DND-41 (cell line): ENCODE results near the gene ZSWIM5.

ENCODE experiments used
- ATAC-seq: fragments of 200-7000 bp; cut with Tn5 transposase; 3 replicates; pipeline ENCODE4 v1.9.1; 2021; ENCODE audit warnings: low read depth; ENCODE audit not compliant: insufficient read depth
- DNase-seq: peaks from one replicate; pipeline ENCODE4 v3.0.0-alpha.2; 2020
- H2AFZ ChIP-seq: 2 replicates; pipeline ENCODE4 v1.6.0; 2012; ENCODE audit warnings: low read depth, low read length
- H3K27ac ChIP-seq: 2 replicates; pipeline ENCODE4 v1.5.1; 2012; ENCODE audit warnings: low read length, inconsistent platforms
- H3K27me3 ChIP-seq: fragments of 200-600 bp; sonication (generic); 2 replicates; pipeline ENCODE4 v1.6.0; 2012; ENCODE audit warnings: low read length, mild to moderate bottlenecking, inconsistent platforms; ENCODE audit not compliant: insufficient read depth, poor library complexity
- H3K36me3 ChIP-seq: 2 replicates; pipeline ENCODE4 v1.5.1; 2012; ENCODE audit warnings: low read length, inconsistent platforms; ENCODE audit not compliant: insufficient read depth
- H3K4me1 ChIP-seq: 2 replicates; pipeline ENCODE4 v1.5.1; 2012; ENCODE audit warnings: mild to moderate bottlenecking, low read length; ENCODE audit not compliant: insufficient read depth
- H3K4me2 ChIP-seq: 2 replicates; pipeline ENCODE4 v1.6.0; 2012; ENCODE audit warnings: mild to moderate bottlenecking, moderate library complexity, low read length, inconsistent platforms; ENCODE audit not compliant: insufficient read depth
- H3K4me3 ChIP-seq, 2 experiments: fragments of 200-600 bp in 1 of 2; shearing (Covaris generic) in 1 of 2; 2 replicates each; pipeline ENCODE4 v1.5.1; 2012 to 2016; ENCODE audit warnings: inconsistent platforms in 2 of 2, low read length in 2 of 2, mild to moderate bottlenecking in 2 of 2, low read depth in 1 of 2, moderate library complexity in 1 of 2
- H3K79me2 ChIP-seq: 2 replicates; pipeline ENCODE4 v1.6.0; 2012; ENCODE audit warnings: low read length, inconsistent platforms; ENCODE audit not compliant: insufficient read depth
- H3K9ac ChIP-seq: 2 replicates; pipeline ENCODE4 v1.6.0; 2012; ENCODE audit warnings: low read depth, mild to moderate bottlenecking, inconsistent platforms, low read length, moderate library complexity
- H3K9me3 ChIP-seq: 2 replicates; pipeline ENCODE4 v1.5.1; 2012; ENCODE audit warnings: low read length, moderate library complexity, mild to moderate bottlenecking, inconsistent platforms; ENCODE audit not compliant: insufficient read depth, severe bottlenecking
- H4K20me1 ChIP-seq: 2 replicates; pipeline ENCODE4 v1.6.0; 2012; ENCODE audit warnings: low read length; ENCODE audit not compliant: insufficient read depth
- CTCF ChIP-seq: IDR thresholded peaks from 2 replicates; pipeline ENCODE4 v1.5.1; 2012; ENCODE audit warnings: borderline replicate concordance, low read length, moderate library complexity, mild to moderate bottlenecking; ENCODE audit not compliant: poor library complexity, severe bottlenecking; ENCODE audit errors: extremely low read depth
- EZH2 ChIP-seq: IDR thresholded peaks from 3 replicates; pipeline ENCODE4 v1.6.1; 2012; ENCODE audit warnings: borderline replicate concordance, low read depth, mild to moderate bottlenecking, moderate library complexity, low read length, inconsistent platforms; ENCODE audit not compliant: severe bottlenecking

The ZSWIM5 gene

DNA sequence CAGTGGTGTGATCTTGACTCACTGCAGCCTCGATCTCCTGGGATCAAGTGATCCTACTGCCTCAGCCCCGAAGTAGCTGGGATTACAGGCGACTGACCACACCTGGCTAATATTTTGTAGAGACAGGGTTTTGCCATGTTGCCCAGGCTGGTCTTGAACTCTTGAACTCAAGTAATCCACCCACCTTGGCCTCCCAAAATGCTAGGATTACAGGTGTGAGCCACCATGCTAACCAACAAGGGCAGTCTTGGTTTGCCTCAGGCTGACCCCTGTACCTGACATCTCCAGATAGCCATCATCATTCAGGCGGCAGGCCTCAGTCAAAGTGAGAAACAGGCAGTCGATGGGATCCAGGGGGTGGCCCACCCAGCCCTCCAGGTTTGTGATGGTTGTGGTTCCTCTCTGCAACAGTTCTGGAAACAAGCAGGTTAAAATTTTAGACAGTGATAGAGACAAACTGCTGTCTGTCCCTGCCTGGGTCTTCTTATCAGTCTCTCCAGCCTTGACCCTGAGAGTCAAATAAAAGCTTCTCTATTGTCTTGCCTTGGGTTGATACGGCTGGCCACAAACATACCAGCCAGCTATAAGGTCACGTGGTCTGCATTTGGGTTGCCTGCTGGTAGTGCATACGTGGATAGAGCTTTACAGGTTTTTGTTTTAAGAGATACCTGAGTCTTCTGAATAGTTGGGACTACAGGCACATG, 167.6 kb downstream of the ZSWIM5 start:
- Histone ChIP-seq H3K9me3 (no peaks in the 10 kb centered on the region), H3K79me2 (no peaks in the 10 kb centered on the region), H3K4me1 (no peaks in the 10 kb centered on the region), H3K4me3 (no peak overlapping the region), H3K36me3 (no peaks in the 10 kb centered on the region), H2AFZ (no peak overlapping the region), H3K4me2 (no peak overlapping the region), H3K27me3 (no peaks in the 10 kb centered on the region), H3K27ac (no peak overlapping the region), H4K20me1 (no peaks in the 10 kb centered on the region), H3K9ac (no peak overlapping the region)
- DNase-seq (no peak), ATAC-seq (no peak)
- TF ChIP-seq CTCF (no peak), EZH2 (no peak)

DNA sequence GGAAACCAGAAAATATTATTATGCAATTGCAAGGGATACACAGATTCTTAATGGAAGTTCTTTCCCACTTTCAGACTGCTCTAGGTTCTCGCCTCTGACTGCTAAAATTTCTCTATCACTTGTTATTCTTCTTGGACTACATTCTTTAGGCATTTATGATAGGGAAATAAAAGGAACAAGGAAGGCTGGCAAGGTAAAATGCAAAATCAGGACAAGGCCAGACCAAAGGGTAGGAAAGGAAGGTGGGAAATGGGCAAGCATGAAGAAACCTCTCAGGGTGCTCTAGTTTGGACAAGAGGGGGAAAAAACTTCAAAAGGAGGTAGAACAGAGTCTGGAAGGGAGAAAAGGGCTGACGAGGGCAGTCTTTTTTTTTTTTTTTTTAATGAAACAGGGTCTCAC, 168.2 kb downstream of the ZSWIM5 start:
- Histone ChIP-seq H3K9ac (no peak overlapping the region), H3K36me3 (no peaks in the 10 kb centered on the region), H3K4me3 (no peak overlapping the region), H3K79me2 (no peaks in the 10 kb centered on the region), H3K4me2 (no peak overlapping the region), H2AFZ (no peak overlapping the region), H4K20me1 (no peaks in the 10 kb centered on the region), H3K4me1 (peaks cover 2% of the 10 kb centered on the region; the same call in 1 of the 2 replicates), H3K27me3 (no peaks in the 10 kb centered on the region), H3K9me3 (no peaks in the 10 kb centered on the region), H3K27ac (no peak overlapping the region)
- ATAC-seq (no peak), DNase-seq (no peak)
- no peak for TF ChIP-seq CTCF
- TF ChIP-seq EZH2 = no peak

- Histone ChIP-seq H3K9me3 (no peaks in the 10 kb centered on the region), H3K4me1 (peaks cover 8% of the 10 kb centered on the region; the same call in 1 of the 2 replicates), H2AFZ (no peak overlapping the region), H3K27ac (no peak overlapping the region), H3K27me3 (no peaks in the 10 kb centered on the region), H4K20me1 (no peaks in the 10 kb centered on the region), H3K79me2 (no peaks in the 10 kb centered on the region), H3K4me3 (no peak overlapping the region), H3K9ac (no peak overlapping the region), H3K4me2 (no peak overlapping the region), H3K36me3 (no peaks in the 10 kb centered on the region)
- TF ChIP-seq CTCF (no peak), EZH2 (no peak)
- DNase-seq = no peak
- ATAC-seq = no peak
Observed at GRCh38 chr1:45037456-45037855, 168.9 kb downstream of the ZSWIM5 start.
